HG03571 (cell line): ENCODE results near the gene FUT4.
"Not testable (repeated sequence)": the region's sequence is repeated elsewhere in the genome, so short reads cannot be mapped to it uniquely, and the experiment has no call there.

Experiments used
- ATAC-seq: cut with Tn5 transposase; IDR thresholded peaks from one replicate; pipeline ENCODE4 v1.9.1; 2021; ENCODE audit not compliant: unreplicated experiment

Gene FUT4

DNA sequence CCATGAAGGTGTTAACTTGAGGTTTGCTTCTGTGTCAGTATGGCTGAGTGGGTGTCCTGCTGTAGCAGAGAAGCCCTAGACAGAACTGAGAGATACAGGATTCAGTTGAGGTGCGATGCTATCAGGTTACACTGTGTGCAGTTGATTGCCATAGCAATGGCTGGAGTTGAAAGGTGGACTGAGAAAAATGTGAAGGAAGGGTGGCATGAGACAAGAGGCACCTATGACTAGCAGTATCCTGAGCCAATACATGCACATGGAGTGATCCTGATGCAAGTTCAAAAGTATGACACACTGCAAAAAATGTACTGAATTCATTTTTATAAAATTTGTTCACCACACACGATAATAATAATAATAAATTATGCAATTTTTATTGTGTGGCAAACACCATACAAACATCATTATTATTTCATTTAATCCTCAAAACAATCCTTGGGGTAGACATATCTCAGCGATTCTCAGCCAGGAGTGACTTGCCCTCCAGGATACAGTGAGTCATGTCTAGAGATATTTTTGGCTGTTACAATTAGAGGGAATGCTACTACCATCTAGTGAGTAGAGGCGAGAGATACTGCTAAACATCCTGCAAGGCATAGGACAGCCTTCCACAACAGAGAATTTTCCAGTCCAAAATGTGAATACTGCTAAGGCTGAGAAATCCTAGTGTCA, 19.6 kb downstream of the FUT4 start:
- ATAC-seq, result no peak

DNA sequence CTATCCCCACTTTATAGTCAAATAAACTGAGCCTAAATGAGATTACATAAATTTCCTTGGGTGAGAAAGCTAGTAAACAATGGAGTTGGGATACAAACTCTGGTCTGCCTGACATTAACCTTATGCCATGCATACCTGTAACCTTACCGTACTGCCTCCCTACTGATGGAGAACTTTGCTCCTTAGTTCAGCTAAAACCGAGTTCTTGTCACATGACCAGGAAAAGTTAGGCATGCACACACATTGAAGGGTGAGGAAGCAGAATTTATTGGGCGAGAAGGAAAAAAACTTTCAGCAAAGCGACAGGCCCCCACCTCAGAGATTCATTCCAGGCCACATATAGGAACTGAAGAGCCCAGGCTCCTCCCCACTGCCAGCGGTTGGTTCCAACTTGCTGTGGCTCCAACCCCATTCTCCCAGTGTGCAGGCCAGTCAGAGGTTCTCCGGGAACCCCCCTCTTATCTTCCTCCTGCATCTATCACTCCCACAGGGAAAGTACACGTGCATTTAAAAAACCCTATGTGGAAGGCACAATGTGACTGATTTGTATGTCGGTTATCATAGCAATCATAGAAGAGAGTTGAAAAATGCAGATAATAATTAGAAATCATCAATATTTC, 20.2 kb downstream of the FUT4 start:
- ATAC-seq, result no peak

DNA sequence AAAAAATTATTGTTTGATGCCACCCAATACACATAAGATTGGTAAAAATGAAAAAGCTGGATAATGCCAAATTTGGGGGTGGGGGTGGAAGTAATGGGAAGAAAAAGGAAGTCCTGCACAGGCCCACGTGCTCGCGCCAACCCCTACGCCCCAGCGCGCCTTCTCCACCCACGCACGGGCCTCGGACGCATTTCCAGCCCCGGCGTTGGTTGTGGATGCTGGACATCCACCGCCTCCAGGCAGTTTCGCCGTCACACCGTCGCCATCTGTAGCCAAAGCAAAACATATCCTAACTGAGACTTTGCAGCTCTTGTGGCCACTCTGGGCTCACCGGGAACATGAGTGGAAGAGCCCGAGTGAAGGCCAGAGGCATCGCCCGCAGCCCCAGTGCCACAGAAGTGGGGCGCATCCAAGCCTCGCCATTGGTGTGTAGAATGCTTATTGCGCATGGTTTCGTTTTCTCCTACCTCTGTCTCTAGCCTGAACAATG, 23.5 kb downstream of the FUT4 start, which contains the start of gene PIWIL4:
PIWIL4 (plus strand) TSS at position 188 of the 490 bp plus-strand sequence; CDS start at position 339, 151 bp downstream.
- no peak for ATAC-seq

DNA sequence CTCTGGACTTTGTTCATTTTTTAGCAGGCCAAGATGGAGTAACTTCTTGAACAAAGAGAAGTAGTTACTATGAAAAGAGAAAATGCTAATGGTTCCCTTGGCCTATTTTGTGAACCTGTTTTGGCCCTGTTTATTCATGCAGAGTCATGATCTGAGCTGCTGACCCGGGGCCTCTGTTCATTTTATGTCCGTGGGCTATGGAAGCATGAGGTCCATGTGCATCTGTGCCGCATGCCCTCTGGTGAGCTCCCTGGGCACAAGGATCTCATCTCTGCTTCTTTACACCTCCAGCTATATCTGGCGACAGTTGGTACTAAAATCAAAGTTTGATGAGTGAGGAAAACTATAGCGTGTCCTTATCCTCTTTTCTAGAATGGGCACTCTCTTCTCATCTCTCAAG, 24.5 kb downstream of the FUT4 start:
- ATAC-seq, result no peak

DNA sequence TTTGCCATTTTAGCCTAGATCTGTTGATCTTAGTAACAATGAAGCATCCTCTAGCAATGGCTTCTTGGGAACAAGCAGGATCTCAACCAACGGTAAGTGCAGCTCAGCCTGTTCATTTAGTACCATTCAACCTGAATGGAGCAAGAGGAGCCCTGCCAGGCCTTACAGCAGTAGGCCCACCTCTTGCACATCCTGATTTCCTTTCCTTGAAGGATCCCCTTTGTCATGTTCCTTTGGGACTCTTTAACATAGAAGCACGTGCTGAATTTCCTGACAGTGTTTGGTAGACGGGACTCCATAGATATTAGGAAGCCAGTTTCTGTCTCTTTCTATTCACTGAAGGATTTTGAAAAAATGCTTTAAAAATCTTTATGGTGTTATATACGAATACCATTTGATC, 25.0 kb downstream of the FUT4 start:
- ATAC-seq, result no peak

DNA sequence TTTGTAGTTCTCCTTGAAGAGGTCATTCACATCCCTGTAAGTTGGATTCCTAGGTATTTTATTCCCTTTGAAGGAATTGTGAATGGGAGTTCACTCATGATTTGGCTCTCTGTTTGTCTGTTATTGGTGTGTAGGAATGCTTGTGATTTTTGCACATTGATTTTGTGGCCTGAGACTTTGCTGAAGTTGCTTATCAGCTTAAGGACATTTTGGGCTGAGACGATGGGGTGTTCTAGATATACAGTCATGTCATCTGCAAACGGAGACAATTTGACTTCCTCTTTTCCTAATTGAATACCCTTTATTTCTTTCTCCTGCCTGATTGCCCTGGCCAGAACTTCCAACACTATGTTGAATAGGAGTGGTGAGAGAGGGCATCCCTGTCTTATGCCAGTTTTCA, 29.3 kb downstream of the FUT4 start:
- not testable (repeated sequence) for ATAC-seq

DNA sequence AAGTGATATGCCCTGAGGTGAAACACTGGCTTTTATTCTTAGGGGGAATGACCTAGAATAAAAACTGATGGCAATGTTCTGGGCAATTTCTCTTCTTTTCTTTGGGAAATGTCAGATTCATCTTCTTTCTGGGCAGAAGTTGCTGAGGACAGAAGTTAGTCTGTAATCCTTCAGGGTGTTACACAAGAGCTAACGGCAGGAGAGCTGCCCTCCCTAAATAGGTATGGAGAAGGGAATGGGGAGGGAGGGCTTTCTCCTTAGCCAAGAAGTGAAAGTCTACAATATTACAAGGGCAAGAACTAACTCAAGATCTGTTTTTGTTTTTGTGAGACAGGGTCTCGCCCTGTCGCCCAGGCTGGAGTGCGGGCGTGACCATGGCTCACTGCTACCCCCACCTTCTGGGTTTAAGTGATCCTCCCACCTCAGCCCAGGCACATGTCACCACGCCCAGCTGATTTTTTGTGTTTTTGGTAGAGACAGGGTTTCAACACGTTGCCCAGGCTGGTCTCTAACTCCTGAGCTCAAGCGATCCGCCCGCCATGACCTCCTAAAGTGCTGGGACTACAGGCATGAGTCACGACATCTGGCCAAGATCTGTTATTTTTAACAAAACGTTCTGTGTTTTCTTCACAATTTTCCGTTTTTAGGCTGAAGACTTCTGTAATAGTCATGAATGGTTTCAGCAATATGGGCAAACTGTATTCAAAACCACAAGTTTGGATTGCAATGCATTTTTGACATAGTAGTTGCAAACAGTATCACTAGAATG, 30.7 kb downstream of the FUT4 start:
- no peak for ATAC-seq

DNA sequence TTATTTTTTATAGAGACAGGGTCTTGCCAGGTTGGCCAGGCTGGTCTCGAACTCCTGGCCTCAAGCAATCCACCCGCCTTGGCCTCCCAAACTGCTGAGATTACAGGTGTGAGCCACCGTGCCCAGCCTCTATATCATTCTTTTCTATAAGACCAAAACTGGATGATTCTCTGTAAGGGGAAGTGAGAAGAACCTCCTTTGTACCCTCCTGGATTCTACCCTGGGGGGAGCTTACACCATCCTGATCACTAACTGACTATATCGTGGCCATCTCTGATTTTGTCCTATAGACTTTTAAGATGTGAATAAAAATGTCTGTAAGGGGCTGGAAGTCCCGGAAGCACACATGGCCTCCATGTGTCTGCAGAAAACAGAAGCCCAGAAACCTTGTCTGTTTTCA, 32.6 kb downstream of the FUT4 start:
- no peak for ATAC-seq

DNA sequence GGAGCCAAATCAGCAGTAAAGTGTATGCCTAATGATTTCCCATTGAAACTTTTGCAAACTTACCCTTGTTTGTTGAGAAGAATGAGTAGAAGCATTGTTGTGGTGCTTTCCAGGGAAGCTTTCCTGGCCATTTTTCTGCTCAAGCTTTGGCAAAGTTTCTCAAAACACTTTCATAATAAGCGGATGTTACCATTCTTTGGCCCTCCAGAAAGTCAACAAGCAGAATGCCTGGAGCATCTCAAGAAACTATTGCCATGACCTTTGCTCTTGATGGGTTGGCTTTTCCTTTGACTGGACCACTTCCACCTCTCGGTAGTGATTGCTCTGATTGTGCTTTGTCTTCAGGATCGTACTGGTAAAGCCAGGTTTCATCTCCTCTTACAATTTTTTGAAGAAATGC, 34.1 kb downstream of the FUT4 start:
- ATAC-seq, result no peak

DNA sequence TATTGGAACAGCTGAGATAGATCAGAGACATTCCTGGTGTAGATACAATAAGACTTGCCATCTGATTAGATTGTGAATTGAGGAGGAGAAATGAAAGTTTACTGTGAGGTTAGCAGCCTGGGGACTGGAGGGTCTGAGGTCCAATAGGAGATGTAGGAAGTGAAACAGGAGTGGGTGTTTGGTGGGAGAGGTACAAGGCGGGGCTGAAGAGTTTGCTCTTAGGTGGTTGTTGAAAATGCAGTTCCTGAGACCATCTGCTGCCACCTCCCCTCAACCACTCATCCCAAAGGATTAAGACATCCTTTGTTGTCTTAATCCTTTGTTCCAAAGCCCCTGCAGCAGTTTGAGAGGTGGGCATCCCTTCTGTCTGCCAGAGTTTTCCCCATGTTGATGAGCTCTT, 38.2 kb downstream of the FUT4 start:
- peak; percentile 66 for ATAC-seq

DNA sequence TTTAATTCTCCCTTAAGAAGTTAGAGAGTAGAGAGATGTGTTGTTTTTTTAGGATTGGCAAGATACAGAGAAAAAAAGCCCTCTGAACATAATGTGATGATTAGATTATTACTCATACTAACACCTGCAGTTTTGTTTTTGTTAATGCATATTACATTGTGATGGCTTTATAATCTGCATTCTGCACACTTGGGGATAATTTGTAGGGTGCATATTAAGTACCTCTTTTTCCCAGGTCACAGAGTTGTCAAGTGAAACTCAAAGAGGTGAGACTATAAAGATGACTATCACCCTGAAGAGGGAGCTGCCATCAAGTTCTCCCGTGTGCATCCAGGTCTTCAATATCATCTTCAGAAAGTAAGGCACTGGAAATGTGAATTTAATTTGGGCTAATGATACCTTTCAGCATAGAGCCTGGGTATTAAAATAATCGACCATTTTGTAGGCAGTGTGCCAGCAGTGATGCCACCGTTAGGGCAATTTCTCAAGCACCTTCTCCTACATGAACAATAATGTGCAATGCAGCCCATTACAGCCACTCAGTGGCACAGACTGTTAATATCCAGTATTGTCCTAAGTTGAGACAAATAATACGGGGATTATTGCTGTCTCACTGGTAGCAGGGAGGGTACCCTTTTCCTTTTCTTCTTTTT, 39.6 kb downstream of the FUT4 start:
- no peak for ATAC-seq

DNA sequence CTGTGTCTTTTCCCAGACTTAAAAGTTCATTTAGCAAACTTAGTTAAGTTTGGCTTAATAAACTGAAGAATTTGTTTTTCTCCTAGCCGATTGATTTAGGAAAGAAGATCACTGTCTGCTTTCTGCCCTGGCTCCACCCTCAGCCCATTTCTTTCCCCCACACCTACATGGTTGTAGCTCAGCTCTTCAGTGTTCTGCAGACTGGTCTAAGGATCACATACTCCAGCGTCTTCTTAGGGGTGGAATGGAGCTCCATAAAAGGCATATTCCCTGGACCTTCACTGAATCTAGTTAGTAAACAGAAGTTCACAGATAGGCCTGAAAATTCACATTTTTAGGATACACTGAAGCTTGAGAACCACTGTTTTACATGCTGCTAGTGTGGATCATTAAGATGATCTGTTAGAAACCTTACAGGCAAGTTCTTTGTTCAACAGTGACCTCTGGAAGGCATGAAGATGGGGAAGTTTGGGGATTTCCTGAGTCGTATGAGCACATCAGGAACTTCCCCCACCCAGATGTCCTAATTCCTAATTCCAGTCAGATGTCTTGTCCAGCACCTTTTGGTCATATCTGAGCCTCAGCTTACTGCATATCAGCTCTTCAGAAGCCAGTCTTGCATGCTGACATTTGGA, 40.3 kb downstream of the FUT4 start:
- ATAC-seq, result no peak

DNA sequence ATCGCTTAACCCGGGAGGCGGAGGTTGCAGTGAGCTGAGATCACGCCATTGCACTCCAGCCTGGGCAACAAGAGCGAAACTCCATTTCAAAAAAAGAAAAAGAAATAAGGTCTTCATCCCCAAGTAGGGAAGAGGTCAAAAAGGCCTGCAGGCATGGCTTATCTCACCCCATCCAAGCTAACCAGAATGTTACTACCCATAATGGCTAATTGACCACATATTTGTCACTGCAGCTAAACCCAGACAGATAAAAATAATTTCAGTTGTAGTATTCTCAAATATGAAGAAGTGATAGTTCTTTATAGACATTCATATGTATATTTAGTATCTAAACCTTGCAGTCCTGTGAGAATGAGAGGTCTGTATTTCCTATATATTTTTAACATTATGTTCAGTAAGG, 41.3 kb downstream of the FUT4 start:
- ATAC-seq, result no peak

DNA sequence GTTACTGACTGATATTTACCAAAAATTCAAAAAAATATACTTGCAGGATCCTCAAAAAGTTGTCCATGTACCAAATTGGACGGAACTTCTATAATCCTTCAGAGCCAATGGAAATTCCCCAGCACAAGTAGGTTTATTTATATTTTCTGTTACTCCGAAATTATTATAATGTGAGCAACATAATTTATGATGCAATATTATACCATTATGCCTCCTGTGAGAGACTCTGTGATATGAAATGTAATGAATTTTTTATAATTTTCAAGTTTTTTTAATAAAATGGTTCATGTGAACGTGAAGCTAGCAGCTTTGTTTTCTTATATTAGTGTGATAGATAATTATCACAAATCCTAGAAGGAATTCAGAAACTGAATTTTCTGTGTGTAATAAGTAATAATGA, 41.7 kb downstream of the FUT4 start:
- no peak for ATAC-seq

DNA sequence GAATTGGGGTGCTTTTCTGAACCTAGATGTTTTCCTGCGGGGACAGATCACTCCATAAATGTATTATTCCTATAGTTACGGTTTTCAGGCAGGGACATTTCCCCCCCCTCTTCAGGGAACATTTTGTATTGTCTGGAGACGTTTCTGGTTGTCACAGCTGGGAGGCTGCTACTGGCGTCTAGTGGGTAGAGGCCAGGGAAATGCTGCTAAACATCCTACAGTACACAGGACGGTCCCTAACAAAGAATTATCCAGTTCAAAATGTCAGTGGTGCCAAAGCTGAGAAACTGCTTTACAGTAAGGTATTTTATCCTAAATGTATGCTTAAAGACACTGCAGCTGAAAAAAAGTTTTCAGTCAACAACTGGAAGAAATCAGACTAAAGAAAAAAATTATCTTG, 42.8 kb downstream of the FUT4 start:
- no peak for ATAC-seq

DNA sequence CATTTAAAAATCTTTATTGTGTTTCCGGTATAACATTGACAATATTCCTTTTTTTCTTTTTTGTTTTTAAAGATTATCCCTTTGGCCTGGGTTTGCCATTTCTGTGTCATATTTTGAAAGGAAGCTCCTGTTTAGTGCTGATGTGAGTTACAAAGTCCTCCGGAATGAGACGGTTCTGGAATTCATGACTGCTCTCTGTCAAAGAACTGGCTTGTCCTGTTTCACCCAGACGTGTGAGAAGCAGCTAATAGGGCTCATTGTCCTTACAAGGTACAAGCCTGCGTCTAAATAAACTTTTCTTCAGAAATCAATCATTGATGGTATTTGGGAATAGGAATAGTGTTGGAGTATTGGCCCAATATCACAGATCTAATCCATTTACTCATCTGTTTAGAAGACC, 43.3 kb downstream of the FUT4 start:
- ATAC-seq, result no peak

DNA sequence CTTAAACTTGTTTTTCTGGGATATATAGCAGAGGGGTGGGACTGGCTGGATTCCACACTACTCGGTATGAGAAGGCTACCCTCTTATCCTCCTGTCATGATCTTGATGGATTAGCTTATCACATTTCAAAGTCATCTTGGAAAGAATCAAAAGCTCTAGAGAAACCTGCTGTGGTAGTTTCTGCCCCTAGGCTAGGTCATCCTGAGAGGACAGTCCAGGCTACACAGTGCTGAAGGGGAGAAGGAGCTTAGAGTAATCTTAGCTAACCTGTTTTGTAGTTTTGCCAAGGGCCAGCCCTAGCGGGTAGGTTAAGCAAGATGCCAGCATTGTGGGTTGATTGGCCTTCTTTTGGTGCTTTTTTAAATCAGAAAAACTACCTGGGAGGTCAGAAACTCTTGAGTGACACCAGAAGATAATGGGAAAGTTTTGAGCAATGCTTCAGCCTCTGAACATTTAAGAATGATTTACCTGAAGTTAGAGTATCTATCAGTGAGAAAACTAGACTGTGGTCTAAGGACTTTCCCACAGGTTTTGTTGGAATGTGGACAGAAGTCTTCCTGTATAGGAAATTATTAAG, 44.7 kb downstream of the FUT4 start:
- ATAC-seq, result peak; percentile 39

DNA sequence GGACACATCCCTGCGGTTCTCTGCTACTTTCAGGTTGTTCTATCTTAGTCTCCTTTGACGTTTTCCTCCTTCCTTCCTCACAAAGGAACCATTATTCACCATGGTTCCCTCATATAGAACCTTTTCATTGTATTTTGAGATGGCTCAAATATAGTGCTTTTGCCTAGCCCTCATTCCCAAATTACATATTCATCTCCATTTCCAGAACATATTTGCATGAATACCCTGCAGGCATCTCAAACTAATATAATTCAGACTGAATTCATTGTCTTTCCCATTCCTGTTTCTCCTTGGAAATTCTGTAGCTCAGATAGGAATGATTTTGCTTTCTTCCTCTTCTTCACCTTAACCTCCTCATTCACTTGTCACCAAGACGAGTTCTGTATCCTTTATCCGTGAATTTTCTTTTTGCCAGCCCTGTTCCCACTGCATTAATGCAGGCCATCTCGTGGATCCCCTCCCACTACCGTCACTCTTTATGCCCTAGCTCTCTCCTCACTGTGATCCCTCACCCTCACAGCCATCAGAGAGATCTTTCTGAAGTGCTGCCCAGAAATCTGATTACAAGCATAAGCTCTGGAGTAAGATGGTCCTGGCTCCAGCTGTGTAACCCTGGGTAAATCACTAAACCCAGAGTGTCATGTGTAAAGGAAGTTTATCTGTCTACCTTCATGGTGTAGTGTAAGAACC, 46.8 kb downstream of the FUT4 start:
- ATAC-seq, result no peak

DNA sequence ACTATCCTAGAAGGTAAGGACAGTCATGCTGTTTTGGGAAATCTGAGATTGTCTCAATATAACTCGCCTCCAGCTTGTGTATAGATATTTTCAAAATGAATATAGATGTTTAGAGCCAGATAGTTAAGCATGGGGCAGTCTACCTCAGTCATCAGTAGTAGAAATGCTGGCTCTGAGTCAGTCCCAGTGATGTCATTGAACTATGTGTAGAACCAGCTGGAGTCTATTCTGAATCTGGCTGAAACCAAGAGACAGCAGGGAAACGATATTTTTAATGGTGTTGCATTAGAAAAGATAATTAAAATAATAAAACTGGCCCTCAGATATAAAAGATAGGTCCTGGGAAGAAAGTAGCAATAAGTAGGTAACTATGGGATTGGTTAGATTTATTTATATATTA, 49.3 kb downstream of the FUT4 start:
- peak; percentile 66 for ATAC-seq

DNA sequence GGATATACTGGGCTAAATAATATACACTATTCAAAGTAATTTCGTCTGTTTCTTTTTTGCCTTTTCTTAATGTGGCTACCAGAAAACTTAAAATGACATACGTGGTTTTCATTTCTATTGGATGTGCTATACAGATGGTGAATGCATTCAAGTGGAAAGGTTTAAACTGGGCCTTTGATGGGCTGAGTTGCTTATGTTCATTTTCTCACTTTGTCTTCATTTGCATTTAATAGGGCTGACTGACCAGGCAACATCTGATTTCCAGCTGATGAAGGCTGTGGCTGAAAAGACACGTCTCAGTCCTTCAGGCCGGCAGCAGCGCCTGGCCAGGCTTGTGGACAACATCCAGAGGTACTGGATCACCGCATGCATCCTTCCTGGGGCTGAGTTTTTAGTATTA, 51.4 kb downstream of the FUT4 start:
- peak; percentile 63 for ATAC-seq
